Measurements from ENCODE around the gene RAB3C.

DNA sequence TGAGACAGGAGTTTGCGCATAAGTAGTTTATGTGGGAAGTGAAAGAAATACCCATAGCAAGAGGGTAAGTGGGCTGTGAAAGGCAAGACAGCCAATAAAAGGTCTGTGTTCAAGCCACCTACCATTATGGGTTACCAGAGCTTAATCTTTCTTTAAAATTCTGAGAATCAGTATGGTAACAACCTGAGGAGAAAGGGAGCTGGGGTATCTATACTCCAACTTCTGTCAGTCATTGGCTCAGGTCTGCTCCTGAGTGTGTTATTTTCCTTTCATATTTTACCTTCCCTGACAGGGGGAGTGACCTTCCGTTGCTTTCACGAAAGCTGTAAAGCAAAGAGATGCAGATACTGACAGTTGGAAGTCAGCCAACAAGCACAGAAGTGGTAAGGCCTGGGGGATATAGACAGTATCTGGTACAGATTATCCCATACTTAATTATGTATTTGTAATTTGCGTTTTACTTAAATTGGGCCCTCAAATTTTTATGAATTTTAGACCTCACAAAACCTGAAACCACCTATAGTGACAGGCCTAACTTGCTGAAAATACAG lies 233.4 kb downstream of the RAB3C start:
- TF ChIP-seq, protein P1, sequence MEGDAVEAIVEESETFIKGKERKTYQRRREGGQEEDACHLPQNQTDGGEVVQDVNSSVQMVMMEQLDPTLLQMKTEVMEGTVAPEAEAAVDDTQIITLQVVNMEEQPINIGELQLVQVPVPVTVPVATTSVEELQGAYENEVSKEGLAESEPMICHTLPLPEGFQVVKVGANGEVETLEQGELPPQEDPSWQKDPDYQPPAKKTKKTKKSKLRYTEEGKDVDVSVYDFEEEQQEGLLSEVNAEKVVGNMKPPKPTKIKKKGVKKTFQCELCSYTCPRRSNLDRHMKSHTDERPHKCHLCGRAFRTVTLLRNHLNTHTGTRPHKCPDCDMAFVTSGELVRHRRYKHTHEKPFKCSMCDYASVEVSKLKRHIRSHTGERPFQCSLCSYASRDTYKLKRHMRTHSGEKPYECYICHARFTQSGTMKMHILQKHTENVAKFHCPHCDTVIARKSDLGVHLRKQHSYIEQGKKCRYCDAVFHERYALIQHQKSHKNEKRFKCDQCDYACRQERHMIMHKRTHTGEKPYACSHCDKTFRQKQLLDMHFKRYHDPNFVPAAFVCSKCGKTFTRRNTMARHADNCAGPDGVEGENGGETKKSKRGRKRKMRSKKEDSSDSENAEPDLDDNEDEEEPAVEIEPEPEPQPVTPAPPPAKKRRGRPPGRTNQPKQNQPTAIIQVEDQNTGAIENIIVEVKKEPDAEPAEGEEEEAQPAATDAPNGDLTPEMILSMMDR (IDR thresholded peaks at IDR 0.05), result no peak
- no peak for TF ChIP-seq POLR2AphosphoS5 (IDR thresholded peaks at IDR 0.05)

Data from breast epithelium (tissue), 3 donors.